Endothelial cell (in vitro differentiated cells): ENCODE results near the gene TCF7. TPM values are rescaled to one million over a fixed set of nuclear protein-coding genes. Genes with fewer than 3 reads are reported as not detected.

Source experiments
- DNase-seq: peaks from one replicate; pipeline ENCODE4 v3.0.0; 2021; ENCODE audit warnings: low spot score
- H3K27ac Mint-ChIP-seq: one replicate; pipeline ENCODE4 v1.8.0; 2021; ENCODE audit warnings: mixed read lengths, inconsistent platforms; ENCODE audit not compliant: unreplicated experiment
- H3K27me3 Mint-ChIP-seq: one replicate; pipeline ENCODE4 v1.8.0; 2021; ENCODE audit warnings: mild to moderate bottlenecking, moderate library complexity, mixed read lengths, inconsistent platforms; ENCODE audit not compliant: unreplicated experiment
- H3K36me3 Mint-ChIP-seq: one replicate; pipeline ENCODE4 v1.8.0; 2021; ENCODE audit warnings: mild to moderate bottlenecking, low read depth, mixed read lengths, inconsistent platforms; ENCODE audit not compliant: unreplicated experiment
- H3K4me1 Mint-ChIP-seq: one replicate; pipeline ENCODE4 v1.8.0; 2021; ENCODE audit warnings: mild to moderate bottlenecking, mixed read lengths, inconsistent platforms; ENCODE audit not compliant: unreplicated experiment
- H3K4me3 Mint-ChIP-seq: one replicate; pipeline ENCODE4 v1.8.0; 2021; ENCODE audit warnings: mild to moderate bottlenecking, mixed read lengths, inconsistent platforms; ENCODE audit not compliant: unreplicated experiment
- H3K9me3 Mint-ChIP-seq: one replicate; pipeline ENCODE4 v1.8.0; 2021; ENCODE audit warnings: mixed read lengths, inconsistent platforms; ENCODE audit not compliant: unreplicated experiment
- CTCF ChIP-seq: fragments of 200-600 bp; sonication (generic); IDR thresholded peaks from one replicate; pipeline ENCODE4 v1.5.0; 2021; ENCODE audit warnings: antibody characterized with exemption; ENCODE audit not compliant: unreplicated experiment
- total RNA-seq: library from RNA; stranded (reverse); fragmentation: NEBNext Ultra II Directional; extraction: Animal tissue kit (Norgen Biotek cat#: 25700); gene quantifications from one replicate; pipeline ENCODE4 v1.2.1, GENCODE V29; 2021; ENCODE audit not compliant: unreplicated experiment

TCF7 gene
- total RNA-seq, 1 donor from 2014 or later, result 9.5 TPM

- H3K27me3 Mint-ChIP-seq, result peaks cover 3% of the 10 kb centered on the region
These were observed 19.2 kb upstream of the TCF7 start for GRCh38 chr5:134095293-134095692.

GRCh38 chr5:134095887-134096589 is 18.4 kb upstream of the TCF7 start:
- Mint-ChIP-seq H3K9me3 (no peaks in the 10 kb centered on the region), H3K4me3 (no peak overlapping the region), H3K27ac (no peak overlapping the region), H3K36me3 (no peaks in the 10 kb centered on the region), H3K4me1 (peaks cover 4% of the 10 kb centered on the region), H3K27me3 (peaks cover 3% of the 10 kb centered on the region)
- DNase-seq, result no peak
- no peak for TF ChIP-seq CTCF

More at GRCh38 chr5:134095293-134095692, 19.2 kb upstream of the TCF7 start:
- no peak for DNase-seq
- Mint-ChIP-seq H3K27ac (no peak overlapping the region), H3K9me3 (no peaks in the 10 kb centered on the region), H3K36me3 (no peaks in the 10 kb centered on the region), H3K4me3 (no peak overlapping the region), H3K4me1 (peaks cover 4% of the 10 kb centered on the region)
- TF ChIP-seq CTCF, result no peak

- Mint-ChIP-seq H3K4me1 (peaks cover 4% of the 10 kb centered on the region), H3K36me3 (no peaks in the 10 kb centered on the region), H3K9me3 (no peaks in the 10 kb centered on the region), H3K27me3 (peaks cover 3% of the 10 kb centered on the region), H3K4me3 (no peak overlapping the region), H3K27ac (peak overlapping the region; percentile 76)
- TF ChIP-seq CTCF, result no peak
- no peak for DNase-seq
These were observed 17.2 kb upstream of the TCF7 start for GRCh38 chr5:134097211-134097749.

- H3K27me3 Mint-ChIP-seq, result peaks cover 3% of the 10 kb centered on the region
- no peaks in the 10 kb centered on the region for H3K9me3 Mint-ChIP-seq
- H3K27ac Mint-ChIP-seq, result no peak overlapping the region
- no peak for TF ChIP-seq CTCF
- peaks cover 4% of the 10 kb centered on the region for H3K4me1 Mint-ChIP-seq
- H3K36me3 Mint-ChIP-seq, result no peaks in the 10 kb centered on the region
- DNase-seq, result no peak
- no peak overlapping the region for H3K4me3 Mint-ChIP-seq
These were observed 15.8 kb upstream of the TCF7 start for GRCh38 chr5:134098690-134099089.

GRCh38 chr5:134099288-134099872 is 15.1 kb upstream of the TCF7 start:
- H3K27me3 Mint-ChIP-seq, result peaks cover 3% of the 10 kb centered on the region
- H3K4me1 Mint-ChIP-seq, result peaks cover 4% of the 10 kb centered on the region
- DNase-seq, result no peak
- no peak overlapping the region for H3K27ac Mint-ChIP-seq
- H3K9me3 Mint-ChIP-seq, result no peaks in the 10 kb centered on the region
- no peak for TF ChIP-seq CTCF
- no peaks in the 10 kb centered on the region for H3K36me3 Mint-ChIP-seq
- no peak overlapping the region for H3K4me3 Mint-ChIP-seq
